ENCODE results near the gene LDHB. TPM values are rescaled to one million over a fixed set of nuclear protein-coding genes. Genes with fewer than 3 reads are reported as not detected.

Gene LDHB
- total and polyA plus RNA-seq, 9 of the 15 experiments (the other 6 are each of a cell fraction or from before 2014, with no cell fraction given) = 743 to 2,680 (median 968) TPM

DNA sequence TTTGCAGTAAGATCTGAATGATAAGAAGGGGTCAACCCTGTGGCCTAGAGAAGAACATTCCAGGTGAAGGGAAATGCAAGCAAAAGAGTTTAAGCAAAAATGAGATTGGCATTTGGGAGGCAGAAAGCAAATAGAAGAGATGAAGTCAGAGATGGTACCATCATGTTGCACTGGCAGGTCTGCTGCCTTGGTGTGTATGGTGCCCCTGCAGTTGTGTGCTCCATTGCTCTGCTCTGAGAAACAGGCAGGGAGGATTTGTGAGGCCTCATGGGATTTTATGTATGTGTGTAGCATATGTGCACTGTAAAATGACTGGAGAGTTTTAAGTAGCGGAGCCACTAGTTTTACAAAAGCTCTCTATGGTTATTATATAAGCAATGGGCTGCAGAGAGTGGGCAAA lies 6.6 kb downstream of the LDHB start:
- ChIA-PET CTCF (ENCODE audit: low intra/inter-chr PET ratio) (no interaction called here), POLR2A (interaction anchor here (0.5 kb wide), 1 partner anchor 63 kb away, joined by 3 read pairs; no protein-coding TSS in a partner anchor)
- no peak overlapping the region for H3K27ac ChIP-seq (ENCODE audit: extremely low read depth, low read depth, low read length)
- H4K20me1 ChIP-seq (replicated peaks; ENCODE audit: control insufficient read depth, insufficient read depth, low read length) = no peaks in the 10 kb centered on the region
- no peaks in the 10 kb centered on the region for H3K27me3 ChIP-seq (ENCODE audit: control insufficient read depth in 2 of 2, insufficient read depth in 2 of 2, low read length in 2 of 2)
- peaks cover 92% of the 10 kb centered on the region for H3K79me2 ChIP-seq (ENCODE audit: control insufficient read depth, insufficient read depth, low read length)
- ATAC-seq (no peak), FAIRE-seq (no peak), DNase-seq (ENCODE audit: extremely low read depth in 1 of 4, low spot score in 3 of 4) (no peak)
- intact Hi-C loops (cut with micrococcal nuclease) = loop anchor here (10.0 kb wide), 1 partner anchor 146 kb away; the partner anchor contains the start of genes GOLT1B and RECQL
- no TSS peak for BruUV-seq (replicated peaks)
- no peak overlapping the region for H3K4me2 ChIP-seq (ENCODE audit: insufficient read depth, low read length)
- no peak overlapping the region for H3K4me3 ChIP-seq
- H3K36me3 ChIP-seq (ENCODE audit: control insufficient read depth, insufficient read depth, low read length) = peaks cover 97% of the 10 kb centered on the region
- no peak overlapping the region for H2AFZ ChIP-seq (ENCODE audit: low read depth, low read length)
- peaks cover 0 to 8% of the 10 kb centered on the region in 2 experiments; a peak in 2 of 5 replicates for H3K4me1 ChIP-seq (replicated peaks in 1 of 2; ENCODE audit: control insufficient read depth in 2 of 2, insufficient read depth in 2 of 2, low read length in 2 of 2)
- no peaks in the 10 kb centered on the region for H3K9me1 ChIP-seq (ENCODE audit: control insufficient read depth, insufficient read depth, low read length)
- 100% methylated on average over 1 of the region's 1 CpG for WGBS (ENCODE audit: insufficient coverage, low coverage, missing lambda C conversion rate)
- in situ Hi-C loops (cut with MboI) = no loop called here
- no peak overlapping the region for H3K9ac ChIP-seq (ENCODE audit: insufficient read depth in 1 of 2, low read depth in 2 of 2, low read length in 2 of 2)
- H3K9me3 ChIP-seq (replicated peaks; ENCODE audit: control insufficient read depth, insufficient read depth, low read depth, low read length) = no peaks in the 10 kb centered on the region
- TF ChIP-seq CBFA2T2 (conservative IDR thresholded peaks at IDR 0.05) (no peak), ARID1B (IDR thresholded peaks at IDR 0.05) (no peak), ZNF695 (CRISPR knock-in tag; IDR thresholded peaks at IDR 0.05) (no peak), MGA (IDR thresholded peaks at IDR 0.05) (no peak), NCOA2 (IDR thresholded peaks at IDR 0.05; ENCODE audit: partially characterized antibody in 2 of 2) (no peak), ZNF354B (CRISPR knock-in tag; IDR thresholded peaks at IDR 0.05) (no peak), ZNF280A (IDR thresholded peaks at IDR 0.05; ENCODE audit: low read depth, partially characterized antibody) (no peak), SMARCB1 (IDR thresholded peaks at IDR 0.05; ENCODE audit: insufficient read length, low read depth) (no peak), ELF4 (CRISPR knock-in tag; IDR thresholded peaks at IDR 0.05) (no peak), ETV1 (tag; conservative IDR thresholded peaks at IDR 0.05; ENCODE audit: low read depth) (no peak)

All from K562 (cell line).